ENCODE data around the gene ADGRD1.

The ADGRD1 gene

GRCh38 chr12:131188131-131189050 lies 234.7 kb downstream of the ADGRD1 start:
- DNase-seq, result no peak

DNA sequence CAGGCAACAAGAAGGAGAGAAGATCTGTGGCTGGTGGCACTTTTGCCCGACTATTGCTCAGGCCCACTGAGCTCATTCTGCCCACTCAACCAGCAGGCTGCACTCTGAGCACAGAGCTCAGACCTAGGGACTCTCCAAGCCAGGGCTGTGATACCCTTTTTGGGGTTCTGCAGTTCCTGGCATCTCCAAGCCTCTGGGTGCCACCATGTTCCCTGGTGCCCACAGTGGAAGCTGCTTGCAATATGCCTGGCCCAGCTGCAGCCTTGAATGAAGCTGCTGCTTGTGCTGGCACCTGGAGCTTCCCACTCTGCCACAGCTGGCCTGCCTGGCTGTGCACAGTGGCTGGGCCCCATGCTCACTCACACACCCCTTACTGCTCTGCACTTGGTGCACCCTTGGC lies 236.1 kb downstream of the ADGRD1 start:
- DNase-seq, result no peak

- no peak for DNase-seq
Observed at GRCh38 chr12:131190965-131191364, 237.3 kb downstream of the ADGRD1 start.
